Tibial nerve (tissue), 4 donors: ENCODE measurements around the gene ID2. TPM values are rescaled to one million over a fixed set of nuclear protein-coding genes. Genes with fewer than 3 reads are reported as not detected.
A peak's percentile ranks its signal among the peaks of the same experiment; 100 is the strongest.

ENCODE experiments used
- DNase-seq, 2 donors: peaks; one replicate each; pipeline ENCODE4 v3.0.0-alpha.2; 2019; ENCODE audit warnings: low spot score in 2 of 2
- H3K27ac ChIP-seq, 4 donors: fragments of 200-600 bp; sonication (generic) in 3 of 4; one replicate each; pipeline ENCODE4 v1.5.1; 2017 to 2019; ENCODE audit warnings: mild to moderate bottlenecking in 1 of 4
- H3K27me3 ChIP-seq, 2 donors: fragments of 200-600 bp; sonication (generic) in 1 of 2; one replicate each; pipeline versions ENCODE4 v1.5.1 to v1.6.0; 2017 to 2019
- H3K36me3 ChIP-seq, 3 donors: fragments of 200-600 bp; sonication (generic); one replicate each; pipeline ENCODE4 v1.5.1; 2018 to 2019
- H3K4me1 ChIP-seq, 4 donors: fragments of 200-600 bp; sonication (generic) in 3 of 4; one replicate each; pipeline ENCODE4 v1.5.1; 2017 to 2019
- H3K4me3 ChIP-seq, 4 donors: fragments of 200-600 bp; sonication (generic) in 3 of 4; one replicate each; pipeline ENCODE4 v1.5.1; 2017 to 2019; ENCODE audit warnings: mild to moderate bottlenecking in 1 of 4, moderate library complexity in 1 of 4
- H3K9me3 ChIP-seq, 4 donors: fragments of 200-600 bp; sonication (generic) in 3 of 4; one replicate each; pipeline ENCODE4 v1.5.1; 2017 to 2019
- CTCF ChIP-seq, 5 experiments: fragments of 200-600 bp in 3 of 5; fragments of 450-650 bp in 2 of 5; sonication (generic) in 3 of 5; IDR thresholded peaks; one replicate each; pipeline ENCODE4 v1.5.1; 2016 to 2019; ENCODE audit warnings: antibody characterized with exemption in 5 of 5, mild to moderate bottlenecking in 3 of 5, moderate library complexity in 2 of 5
- EP300 ChIP-seq, 2 donors: sonication (generic); formaldehyde crosslinking; IDR thresholded peaks; one replicate each; pipeline ENCODE4 v1.6.1; 2017; ENCODE audit warnings: antibody characterized with exemption in 2 of 2, mild to moderate bottlenecking in 1 of 2
- POLR2A ChIP-seq, 2 donors: fragments of 450-650 bp; IDR thresholded peaks; one replicate each; pipeline ENCODE4 v1.6.1; 2017; ENCODE audit warnings: antibody characterized with exemption in 2 of 2, mild to moderate bottlenecking in 2 of 2, moderate library complexity in 2 of 2
- WGBS, 2 donors: methylation state at CpG; one replicate each; pipeline ENCODE4 v1.1.5; 2018; 5-methylcytosine and 5-hydroxymethylcytosine counted together
- total RNA-seq, 4 donors: library from RNA; depleted of rRNA; stranded (reverse); fragments of >200 nt; gene quantifications; one replicate each; pipeline ENCODE4 v1.1.0, GENCODE V29; 2016

ID2 gene
- total RNA-seq, 4 donors from 2014 or later, result 145 to 208 (median 166) TPM

GRCh38 chr2:8675543-8675942, 6.3 kb upstream of the ID2 start:
- no peak for TF ChIP-seq POLR2A (IDR thresholded peaks at IDR 0.05)
- TF ChIP-seq CTCF (IDR thresholded peaks at IDR 0.05), result no peak
- TF ChIP-seq EP300 (IDR thresholded peaks at IDR 0.05), result no peak
- 84 to 88% methylated on average over 5 of the region's 5 CpGs for WGBS, 2 donors
- DNase-seq, result no peak
- Histone ChIP-seq H3K4me1 (peaks cover 0 to 50% (median 17%) of the 10 kb centered on the region in 4 donors), H3K27me3 (no peaks in the 10 kb centered on the region), H3K4me3 (no peak overlapping the region), H3K36me3 (no peaks in the 10 kb centered on the region), H3K27ac (peak overlapping the region in 2 of 4 donors; percentile 94 to 98), H3K9me3 (peaks cover 0 to 17% (median 0%) of the 10 kb centered on the region in 4 donors)

GRCh38 chr2:8676191-8676920, 5.5 kb upstream of the ID2 start:
- peak; percentile 78 to 79 for DNase-seq
- TF ChIP-seq CTCF (IDR thresholded peaks at IDR 0.05) (no peak), EP300 (IDR thresholded peaks at IDR 0.05) (peak; percentile 30 to 97), POLR2A (IDR thresholded peaks at IDR 0.05) (peak; percentile 38 to 50)
- 14 to 16% methylated on average over 48 to 51 of the region's 51 CpGs for WGBS, 2 donors

GRCh38 chr2:8676921-8677645, 4.8 kb upstream of the ID2 start:
- no peak for TF ChIP-seq POLR2A (IDR thresholded peaks at IDR 0.05)
- no peak for TF ChIP-seq CTCF (IDR thresholded peaks at IDR 0.05)
- no peak for TF ChIP-seq EP300 (IDR thresholded peaks at IDR 0.05)
- no peak for DNase-seq
- peaks cover 0 to under 1% of the 10 kb centered on the region in 2 donors for H3K27me3 ChIP-seq
- H3K36me3 ChIP-seq, result no peaks in the 10 kb centered on the region
- peaks cover 0 to 17% (median 0%) of the 10 kb centered on the region in 4 donors for H3K9me3 ChIP-seq
- 3 to 6% methylated on average over 34 to 35 of the region's 35 CpGs for WGBS, 2 donors
- peaks cover 0 to 53% (median 17%) of the 10 kb centered on the region in 4 donors for H3K4me1 ChIP-seq
- H3K27ac ChIP-seq, result peak overlapping the region; percentile 84 to 98 (median 96)
- H3K4me3 ChIP-seq, result peak overlapping the region; percentile 34 to 67 (median 54)

More at GRCh38 chr2:8676191-8676920, 5.5 kb upstream of the ID2 start:
- H3K36me3 ChIP-seq, result no peaks in the 10 kb centered on the region
- no peaks in the 10 kb centered on the region for H3K27me3 ChIP-seq
- peak overlapping the region; percentile 84 to 98 (median 96) for H3K27ac ChIP-seq
- H3K9me3 ChIP-seq, result peaks cover 0 to 17% (median 0%) of the 10 kb centered on the region in 4 donors
- peaks cover 0 to 53% (median 17%) of the 10 kb centered on the region in 4 donors for H3K4me1 ChIP-seq
- peak overlapping the region; percentile 34 to 67 (median 54) for H3K4me3 ChIP-seq

- Histone ChIP-seq H3K9me3 (peaks cover 0 to 17% (median 0%) of the 10 kb centered on the region in 4 donors), H3K4me3 (peak overlapping the region; percentile 34 to 67 (median 54)), H3K27ac (peak overlapping the region; percentile 84 to 98 (median 96)), H3K4me1 (peaks cover 0 to 53% (median 17%) of the 10 kb centered on the region in 4 donors), H3K36me3 (no peaks in the 10 kb centered on the region), H3K27me3 (peaks cover 0 to 2% of the 10 kb centered on the region in 2 donors)
- TF ChIP-seq CTCF (IDR thresholded peaks at IDR 0.05), result peak in 2 of 5 experiments; percentile 23 to 38
- TF ChIP-seq EP300 (IDR thresholded peaks at IDR 0.05), result no peak
- 0 to 1% methylated on average over 40 to 41 of the region's 41 CpGs for WGBS, 2 donors
- peak in 1 of 2 donors; percentile 21 for DNase-seq
These were observed 3.9 kb upstream of the ID2 start for GRCh38 chr2:8677646-8678592.
